MCF 10A (cell line): ENCODE measurements around the gene ASB7. TPM values are rescaled to one million over a fixed set of nuclear protein-coding genes. Genes with fewer than 3 reads are reported as not detected.
"Not testable (repeated sequence)": the region's sequence is repeated elsewhere in the genome, so short reads cannot be mapped to it uniquely, and the experiment has no call there.

Experiments
- BruUV-seq: library from RNA; stranded (reverse); fragments of 400-500 nt; replicated peaks from 2 replicates; lab custom pipeline; 2021; lab: Mats Ljungman, UMichigan
- CTCF ChIA-PET: fragments of 300-600 bp; sonication (Branson Sonifier 250); formaldehyde crosslinking; extraction: SDS; loops from one replicate; lab custom pipeline; 2021; ENCODE audit warnings: antibody characterized with exemption, inconsistent platforms; lab: Yijun Ruan, JAX
- POLR2A ChIA-PET: fragments of 300-600, 350-650 bp; sonication (Branson Sonifier 250); formaldehyde crosslinking; extraction: SDS; loops from one replicate; lab custom pipeline; 2020; ENCODE audit warnings: antibody characterized with exemption, inconsistent platforms; lab: Yijun Ruan, JAX
- DNase-seq: peaks from one replicate; pipeline ENCODE4 v3.0.0-alpha.2; 2018; ENCODE audit not compliant: unreplicated experiment
- H3K27ac Mint-ChIP-seq: one replicate; pipeline ENCODE4 v1.8.0; 2022; ENCODE audit warnings: mild to moderate bottlenecking, low read depth, mixed read lengths; ENCODE audit not compliant: unreplicated experiment
- H3K27me3 Mint-ChIP-seq: one replicate; pipeline ENCODE4 v1.8.0; 2022; ENCODE audit warnings: mixed read lengths; ENCODE audit not compliant: insufficient read depth, unreplicated experiment
- H3K36me3 Mint-ChIP-seq: one replicate; pipeline ENCODE4 v1.8.0; 2022; ENCODE audit warnings: mild to moderate bottlenecking, moderate library complexity, mixed read lengths; ENCODE audit not compliant: insufficient read depth, unreplicated experiment
- H3K4me1 Mint-ChIP-seq: one replicate; pipeline ENCODE4 v1.8.0; 2022; ENCODE audit warnings: mixed read lengths; ENCODE audit not compliant: insufficient read depth, unreplicated experiment
- H3K4me3 Mint-ChIP-seq: one replicate; pipeline ENCODE4 v1.8.0; 2022; ENCODE audit warnings: mild to moderate bottlenecking, moderate library complexity, mixed read lengths; ENCODE audit not compliant: unreplicated experiment
- H3K9me3 Mint-ChIP-seq: one replicate; pipeline ENCODE4 v1.8.0; 2022; ENCODE audit warnings: mixed read lengths; ENCODE audit not compliant: unreplicated experiment
- intact Hi-C: fragments of 100-400 bp; cut with micrococcal nuclease; formaldehyde crosslinking; loops from 2 replicates; pipeline ENCODE4 v1.14.1; 2022
- total RNA-seq: library from RNA; stranded (reverse); gene quantifications from 2 replicates; pipeline ENCODE4 v1.2.3, GENCODE V29; 2022
- TF ChIP-seq, protein P1 (sequence below): fragments of 200-600 bp; IDR thresholded peaks from one replicate; pipeline ENCODE4 v1.8.0; 2022; ENCODE audit warnings: antibody characterized with exemption, mild to moderate bottlenecking; ENCODE audit not compliant: unreplicated experiment

The ASB7 gene
- total RNA-seq, 1 experiment from 2014 or later = 14.3 TPM

- intact Hi-C loops = loop anchor here (1.0 to 10.0 kb wide), 3 partner anchors 222 to 1300 kb away; no protein-coding TSS in a partner anchor
- ChIA-PET CTCF (interaction anchor here (0.5 to 6.0 kb wide), 24 partner anchors 9 to 1182 kb away, joined by 3 to 80 read pairs (median 4); partner anchors contain the start of gene ADAMTS17), POLR2A (interaction anchor here (0.9 to 1.2 kb wide), 3 partner anchors 26 to 229 kb away, joined by 3 to 11 read pairs (median 3); no protein-coding TSS in a partner anchor)
- Mint-ChIP-seq H3K27me3 (no peaks in the 10 kb centered on the region), H3K9me3 (no peaks in the 10 kb centered on the region), H3K4me3 (no peak overlapping the region), H3K36me3 (peaks cover 50% of the 10 kb centered on the region), H3K4me1 (no peaks in the 10 kb centered on the region), H3K27ac (no peak overlapping the region)
- DNase-seq = peak; percentile 11
- TF ChIP-seq, protein P1, sequence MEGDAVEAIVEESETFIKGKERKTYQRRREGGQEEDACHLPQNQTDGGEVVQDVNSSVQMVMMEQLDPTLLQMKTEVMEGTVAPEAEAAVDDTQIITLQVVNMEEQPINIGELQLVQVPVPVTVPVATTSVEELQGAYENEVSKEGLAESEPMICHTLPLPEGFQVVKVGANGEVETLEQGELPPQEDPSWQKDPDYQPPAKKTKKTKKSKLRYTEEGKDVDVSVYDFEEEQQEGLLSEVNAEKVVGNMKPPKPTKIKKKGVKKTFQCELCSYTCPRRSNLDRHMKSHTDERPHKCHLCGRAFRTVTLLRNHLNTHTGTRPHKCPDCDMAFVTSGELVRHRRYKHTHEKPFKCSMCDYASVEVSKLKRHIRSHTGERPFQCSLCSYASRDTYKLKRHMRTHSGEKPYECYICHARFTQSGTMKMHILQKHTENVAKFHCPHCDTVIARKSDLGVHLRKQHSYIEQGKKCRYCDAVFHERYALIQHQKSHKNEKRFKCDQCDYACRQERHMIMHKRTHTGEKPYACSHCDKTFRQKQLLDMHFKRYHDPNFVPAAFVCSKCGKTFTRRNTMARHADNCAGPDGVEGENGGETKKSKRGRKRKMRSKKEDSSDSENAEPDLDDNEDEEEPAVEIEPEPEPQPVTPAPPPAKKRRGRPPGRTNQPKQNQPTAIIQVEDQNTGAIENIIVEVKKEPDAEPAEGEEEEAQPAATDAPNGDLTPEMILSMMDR = peak; percentile 41
- BruUV-seq = no TSS peak
Measured at GRCh38 chr15:100572362-100572983, 29.9 kb upstream of the ASB7 start.

DNA sequence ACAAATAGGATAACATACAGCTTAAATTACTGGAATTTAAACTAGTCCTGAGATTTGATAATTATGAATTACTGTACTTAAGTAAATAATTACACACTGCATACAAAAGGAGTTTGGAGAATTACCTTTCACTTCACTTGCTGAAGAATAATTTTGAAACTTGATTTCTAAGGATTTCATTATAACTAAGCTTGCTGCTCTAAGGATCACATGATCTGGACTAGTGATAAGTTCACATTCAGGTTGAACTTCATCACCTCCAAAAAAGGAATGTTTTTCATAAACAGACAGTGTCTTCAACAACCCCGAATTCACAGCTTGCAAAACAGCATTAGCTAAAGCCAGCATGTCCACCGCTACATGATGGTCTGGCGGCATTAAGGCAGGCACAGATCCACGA lies 28.9 kb upstream of the ASB7 start:
- CTCF ChIA-PET = interaction anchor here (0.5 to 6.0 kb wide), 15 partner anchors 10 to 645 kb away, joined by 3 to 80 read pairs (median 6); partner anchors contain the start of genes ADAMTS17, ASB7 and LINS1
- H3K27me3 Mint-ChIP-seq = no peaks in the 10 kb centered on the region
- no peak for DNase-seq
- H3K4me3 Mint-ChIP-seq = no peak overlapping the region
- no TSS peak for BruUV-seq
- no peak overlapping the region for H3K27ac Mint-ChIP-seq
- no peaks in the 10 kb centered on the region for H3K4me1 Mint-ChIP-seq
- intact Hi-C loops = loop anchor here (5.0 to 10.0 kb wide), 2 partner anchors 649 to 1301 kb away; no protein-coding TSS in a partner anchor
- POLR2A ChIA-PET = interaction anchor here (0.7 to 1.1 kb wide), 3 partner anchors 14 to 28 kb away, joined by 3 to 4 read pairs (median 4); partner anchors contain the start of gene LINS1
- TF ChIP-seq, protein P1 = no peak
- H3K9me3 Mint-ChIP-seq = no peaks in the 10 kb centered on the region
- peaks cover 49% of the 10 kb centered on the region for H3K36me3 Mint-ChIP-seq

- intact Hi-C loops = no loop called here
- TF ChIP-seq, protein P1 = no peak
- DNase-seq = no peak
- BruUV-seq = TSS peak; percentile 12
- peaks cover 16% of the 10 kb centered on the region for H3K36me3 Mint-ChIP-seq
- no peak overlapping the region for H3K27ac Mint-ChIP-seq
- H3K9me3 Mint-ChIP-seq = peaks cover 9% of the 10 kb centered on the region
- ChIA-PET POLR2A (no interaction called here), CTCF (no interaction called here)
- no peak overlapping the region for H3K4me3 Mint-ChIP-seq
- no peaks in the 10 kb centered on the region for H3K27me3 Mint-ChIP-seq
- no peaks in the 10 kb centered on the region for H3K4me1 Mint-ChIP-seq
Measured at GRCh38 chr15:100580414-100580813, 22.0 kb upstream of the ASB7 start.

DNA sequence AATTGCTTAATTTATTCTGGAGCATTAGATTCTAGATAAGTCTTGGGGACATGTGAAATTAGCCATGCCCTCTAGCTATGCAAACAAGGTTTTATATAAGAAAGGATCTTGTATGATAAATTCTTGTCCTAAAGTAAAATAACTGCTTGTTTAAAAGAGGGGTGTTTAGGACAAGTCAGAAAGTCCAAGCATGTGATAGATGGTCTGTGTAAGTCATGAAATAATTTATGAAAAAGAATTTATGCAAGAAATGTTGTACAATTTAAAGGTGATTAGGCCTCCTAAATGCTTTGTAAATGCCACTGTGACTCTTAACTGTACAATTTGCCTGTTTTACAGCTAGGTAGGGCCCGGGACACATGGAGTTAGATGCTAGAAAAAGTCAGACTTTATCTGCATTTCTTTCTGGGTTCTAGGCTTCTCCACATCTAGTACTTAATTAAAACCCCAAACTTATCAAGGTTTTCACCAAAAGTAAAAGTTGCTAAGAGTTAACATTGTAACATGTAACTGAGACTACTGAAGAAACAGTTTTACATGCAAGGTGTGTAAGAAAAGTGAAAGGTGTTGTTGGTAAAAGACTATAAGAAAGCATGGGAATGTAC lies 13.6 kb upstream of the ASB7 start:
- peak; percentile 28 for DNase-seq
- POLR2A ChIA-PET = interaction anchor here (1.4 to 1.9 kb wide), 2 partner anchors 11 to 178 kb away, joined by 3 to 5 read pairs; no protein-coding TSS in a partner anchor
- no peaks in the 10 kb centered on the region for H3K4me1 Mint-ChIP-seq
- intact Hi-C loops = no loop called here
- no TSS peak for BruUV-seq
- no peak overlapping the region for H3K4me3 Mint-ChIP-seq
- no peaks in the 10 kb centered on the region for H3K27me3 Mint-ChIP-seq
- no peaks in the 10 kb centered on the region for H3K9me3 Mint-ChIP-seq
- TF ChIP-seq, protein P1 = no peak
- no peak overlapping the region for H3K27ac Mint-ChIP-seq
- CTCF ChIA-PET = interaction anchor here (0.8 to 2.0 kb wide), 2 partner anchors 12 to 239 kb away, joined by 4 to 5 read pairs; no protein-coding TSS in a partner anchor
- peaks cover 6% of the 10 kb centered on the region for H3K36me3 Mint-ChIP-seq

- DNase-seq, H3K9me3 Mint-ChIP-seq, CTCF ChIA-PET, H3K27me3 Mint-ChIP-seq, H3K4me1 Mint-ChIP-seq, H3K27ac Mint-ChIP-seq, POLR2A ChIA-PET, BruUV-seq, H3K36me3 Mint-ChIP-seq, intact Hi-C loops, H3K4me3 Mint-ChIP-seq: not testable (repeated sequence)
Measured at GRCh38 chr15:100591163-100591562, 11.2 kb upstream of the ASB7 start.
